ENCODE measurements around the gene BFSP1. TPM values are rescaled to one million over a fixed set of nuclear protein-coding genes. Genes with fewer than 3 reads are reported as not detected.

BFSP1 gene
- total RNA-seq, 1 experiment from 2014 or later: 0.94 TPM

- H3K9me3 Mint-ChIP-seq (ENCODE audit: low read depth, unreplicated experiment): no peaks in the 10 kb centered on the region
- no TSS peak for BruUV-seq (replicated peaks)
- no peak overlapping the region for H3K27ac Mint-ChIP-seq (ENCODE audit: unreplicated experiment)
- CTCF ChIA-PET: no interaction called here
- no peaks in the 10 kb centered on the region for H3K4me1 Mint-ChIP-seq (ENCODE audit: low read depth, unreplicated experiment)
- no peak for DNase-seq
- no peak for TF ChIP-seq CTCF (IDR thresholded peaks at IDR 0.05; ENCODE audit: unreplicated experiment)
- H3K27me3 Mint-ChIP-seq (ENCODE audit: unreplicated experiment): no peaks in the 10 kb centered on the region
- intact Hi-C loops (cut with micrococcal nuclease; ENCODE audit: unreplicated experiment): no loop called here
- H3K36me3 Mint-ChIP-seq (ENCODE audit: insufficient read depth, unreplicated experiment): no peaks in the 10 kb centered on the region
- no peak overlapping the region for H3K4me3 Mint-ChIP-seq (ENCODE audit: low read depth, unreplicated experiment)
Observed at GRCh38 chr20:17522528-17522927, 8.7 kb downstream of the BFSP1 start.

GRCh38 chr20:17520583-17520982 is 10.6 kb downstream of the BFSP1 start:
- intact Hi-C loops (cut with micrococcal nuclease; ENCODE audit: unreplicated experiment): no loop called here
- CTCF ChIA-PET: no interaction called here
- H3K27me3 Mint-ChIP-seq (ENCODE audit: unreplicated experiment): no peaks in the 10 kb centered on the region
- H3K27ac Mint-ChIP-seq (ENCODE audit: unreplicated experiment): no peak overlapping the region
- DNase-seq: no peak
- no peaks in the 10 kb centered on the region for H3K36me3 Mint-ChIP-seq (ENCODE audit: insufficient read depth, unreplicated experiment)
- H3K9me3 Mint-ChIP-seq (ENCODE audit: low read depth, unreplicated experiment): no peaks in the 10 kb centered on the region
- no TSS peak for BruUV-seq (replicated peaks)
- TF ChIP-seq CTCF (IDR thresholded peaks at IDR 0.05; ENCODE audit: unreplicated experiment): no peak
- H3K4me3 Mint-ChIP-seq (ENCODE audit: low read depth, unreplicated experiment): no peak overlapping the region
- no peaks in the 10 kb centered on the region for H3K4me1 Mint-ChIP-seq (ENCODE audit: low read depth, unreplicated experiment)

- no peaks in the 10 kb centered on the region for H3K9me3 Mint-ChIP-seq (ENCODE audit: low read depth, unreplicated experiment)
Observed at GRCh38 chr20:17519606-17520285, 11.4 kb downstream of the BFSP1 start.

GRCh38 chr20:17518339-17519052 is 12.7 kb downstream of the BFSP1 start:
- intact Hi-C loops (cut with micrococcal nuclease; ENCODE audit: unreplicated experiment): no loop called here
- no peaks in the 10 kb centered on the region for H3K36me3 Mint-ChIP-seq (ENCODE audit: insufficient read depth, unreplicated experiment)
- no TSS peak for BruUV-seq (replicated peaks)
- TF ChIP-seq CTCF (IDR thresholded peaks at IDR 0.05; ENCODE audit: unreplicated experiment): no peak
- no peaks in the 10 kb centered on the region for H3K9me3 Mint-ChIP-seq (ENCODE audit: low read depth, unreplicated experiment)
- H3K27me3 Mint-ChIP-seq (ENCODE audit: unreplicated experiment): no peaks in the 10 kb centered on the region
- CTCF ChIA-PET: no interaction called here
- H3K4me3 Mint-ChIP-seq (ENCODE audit: low read depth, unreplicated experiment): no peak overlapping the region
- DNase-seq: no peak
- no peak overlapping the region for H3K27ac Mint-ChIP-seq (ENCODE audit: unreplicated experiment)
- no peaks in the 10 kb centered on the region for H3K4me1 Mint-ChIP-seq (ENCODE audit: low read depth, unreplicated experiment)

More at GRCh38 chr20:17519606-17520285, 11.4 kb downstream of the BFSP1 start:
- DNase-seq: no peak
- TF ChIP-seq CTCF (IDR thresholded peaks at IDR 0.05; ENCODE audit: unreplicated experiment): no peak
- intact Hi-C loops (cut with micrococcal nuclease; ENCODE audit: unreplicated experiment): no loop called here
- no peaks in the 10 kb centered on the region for H3K36me3 Mint-ChIP-seq (ENCODE audit: insufficient read depth, unreplicated experiment)
- no peaks in the 10 kb centered on the region for H3K4me1 Mint-ChIP-seq (ENCODE audit: low read depth, unreplicated experiment)
- no peak overlapping the region for H3K27ac Mint-ChIP-seq (ENCODE audit: unreplicated experiment)
- no peaks in the 10 kb centered on the region for H3K27me3 Mint-ChIP-seq (ENCODE audit: unreplicated experiment)
- H3K4me3 Mint-ChIP-seq (ENCODE audit: low read depth, unreplicated experiment): no peak overlapping the region
- CTCF ChIA-PET: no interaction called here
- no TSS peak for BruUV-seq (replicated peaks)
